Gastrocnemius medialis (tissue), 4 donors: Measurements from ENCODE around the gene NAB2.

ENCODE experiments used
- POLR2A ChIP-seq, 2 donors: fragments of 450-650 bp; IDR thresholded peaks; one replicate each; pipeline ENCODE4 v1.6.1; 2017; ENCODE audit warnings: antibody characterized with exemption in 2 of 2, mild to moderate bottlenecking in 2 of 2, moderate library complexity in 2 of 2
- TF ChIP-seq, protein P1 (sequence below), 5 experiments: fragments of 450-650 bp in 3 of 5; fragments of 200-600 bp in 2 of 5; sonication (generic) in 2 of 5; IDR thresholded peaks in 4 of 5; conservative IDR thresholded peaks in 1 of 5; 1 replicate in 4 of 5; 2 replicates in 1 of 5; pipeline ENCODE4 v1.5.1; 2016 to 2019; ENCODE audit warnings: antibody characterized with exemption in 5 of 5, mild to moderate bottlenecking in 3 of 5, moderate library complexity in 3 of 5

DNA sequence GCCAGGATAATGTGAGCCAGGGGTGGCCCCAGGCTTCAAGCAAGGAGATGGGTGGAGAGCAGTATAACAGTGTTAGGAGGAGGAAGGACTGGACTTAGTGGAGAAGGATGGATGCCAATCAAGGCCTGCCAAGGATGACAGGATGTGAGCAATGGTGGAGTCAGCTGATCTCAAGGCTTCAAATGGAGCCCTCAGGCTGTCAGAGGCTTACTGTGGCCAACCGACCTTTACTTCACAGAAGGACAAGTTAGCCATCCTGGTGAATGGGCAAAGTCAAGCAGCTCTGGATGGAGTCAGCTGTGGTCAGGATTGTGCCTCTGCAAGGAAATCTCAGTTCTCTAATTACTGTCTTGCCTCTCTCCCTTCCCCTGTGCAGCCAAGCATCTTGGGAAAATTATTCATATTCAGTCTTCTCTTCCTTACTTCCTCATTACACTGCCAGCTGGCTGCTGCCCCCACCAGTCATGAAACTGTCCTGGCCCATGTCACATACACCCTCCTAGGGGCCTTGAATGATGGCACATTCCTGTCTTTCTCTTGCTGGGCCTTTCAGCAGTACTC, 29.9 kb downstream of the NAB2 start:
- TF ChIP-seq, protein P1, sequence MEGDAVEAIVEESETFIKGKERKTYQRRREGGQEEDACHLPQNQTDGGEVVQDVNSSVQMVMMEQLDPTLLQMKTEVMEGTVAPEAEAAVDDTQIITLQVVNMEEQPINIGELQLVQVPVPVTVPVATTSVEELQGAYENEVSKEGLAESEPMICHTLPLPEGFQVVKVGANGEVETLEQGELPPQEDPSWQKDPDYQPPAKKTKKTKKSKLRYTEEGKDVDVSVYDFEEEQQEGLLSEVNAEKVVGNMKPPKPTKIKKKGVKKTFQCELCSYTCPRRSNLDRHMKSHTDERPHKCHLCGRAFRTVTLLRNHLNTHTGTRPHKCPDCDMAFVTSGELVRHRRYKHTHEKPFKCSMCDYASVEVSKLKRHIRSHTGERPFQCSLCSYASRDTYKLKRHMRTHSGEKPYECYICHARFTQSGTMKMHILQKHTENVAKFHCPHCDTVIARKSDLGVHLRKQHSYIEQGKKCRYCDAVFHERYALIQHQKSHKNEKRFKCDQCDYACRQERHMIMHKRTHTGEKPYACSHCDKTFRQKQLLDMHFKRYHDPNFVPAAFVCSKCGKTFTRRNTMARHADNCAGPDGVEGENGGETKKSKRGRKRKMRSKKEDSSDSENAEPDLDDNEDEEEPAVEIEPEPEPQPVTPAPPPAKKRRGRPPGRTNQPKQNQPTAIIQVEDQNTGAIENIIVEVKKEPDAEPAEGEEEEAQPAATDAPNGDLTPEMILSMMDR (IDR thresholded peaks at IDR 0.05 in 4 of 5, conservative IDR thresholded peaks at IDR 0.05 in 1 of 5) = no peak
- no peak for TF ChIP-seq POLR2A (IDR thresholded peaks at IDR 0.05)
